HS-27A (cell line): Measurements from ENCODE around the gene RARB.
A peak's percentile ranks its signal among the peaks of the same experiment; 100 is the strongest.

Experiments used
- DNase-seq: peaks from one replicate; pipeline ENCODE4 v3.0.0-alpha.2; 2012; ENCODE audit warnings: low read depth, missing footprints

The RARB gene

DNA sequence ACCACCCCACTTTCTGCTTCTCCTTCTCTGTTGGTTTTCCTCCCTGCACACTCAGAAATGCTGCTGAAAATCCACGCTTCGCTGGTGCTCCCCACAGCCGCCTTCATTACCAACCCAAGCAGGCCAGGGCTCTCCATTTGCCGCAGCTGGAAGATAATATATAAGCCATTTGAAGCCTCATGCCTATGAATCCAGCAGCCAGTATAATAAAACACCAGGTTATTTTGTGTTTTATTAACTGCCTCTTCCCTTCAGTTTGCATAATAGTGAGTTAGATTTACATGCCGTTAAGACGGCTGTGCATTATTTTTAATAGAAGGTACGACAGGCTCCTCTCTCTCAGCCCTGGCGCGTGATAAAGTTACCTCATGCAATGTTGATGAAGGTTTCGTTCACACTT, 150.0 kb downstream of the RARB start:
- DNase-seq: no peak

DNA sequence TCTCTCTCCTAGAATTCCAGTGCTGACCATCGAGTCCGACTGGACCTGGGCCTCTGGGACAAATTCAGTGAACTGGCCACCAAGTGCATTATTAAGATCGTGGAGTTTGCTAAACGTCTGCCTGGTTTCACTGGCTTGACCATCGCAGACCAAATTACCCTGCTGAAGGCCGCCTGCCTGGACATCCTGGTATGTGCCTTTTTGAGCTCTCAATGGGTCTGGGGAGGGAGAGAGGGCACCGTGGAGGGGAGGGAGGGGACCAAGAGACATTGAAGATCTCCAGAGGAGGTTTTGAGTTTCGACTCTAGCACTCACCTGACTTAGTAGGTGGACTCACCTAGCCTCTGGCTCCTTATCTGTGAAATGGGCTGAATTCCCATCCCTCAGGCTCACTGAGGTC, 152.5 kb downstream of the RARB start:
- no peak for DNase-seq

DNA sequence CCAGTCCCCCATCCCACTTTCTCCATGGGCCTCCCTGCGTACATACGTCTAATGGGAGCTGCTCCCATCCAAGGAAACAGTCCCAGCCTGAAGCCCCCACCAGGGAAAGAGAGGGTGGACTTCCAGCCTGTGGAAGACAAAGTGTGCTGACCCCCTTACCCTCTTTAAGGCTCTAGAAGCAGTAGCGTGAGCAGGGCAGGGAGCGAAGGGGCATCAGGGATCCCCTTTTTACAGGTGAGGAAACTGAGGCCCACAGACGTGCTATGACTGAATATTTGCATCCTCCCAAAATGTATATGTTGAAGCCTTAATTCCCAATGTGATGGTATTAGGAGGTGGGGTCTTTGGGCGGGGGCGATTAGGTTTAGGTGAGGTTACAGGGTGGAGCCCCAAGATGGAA, 153.3 kb downstream of the RARB start:
- no peak for DNase-seq

DNA sequence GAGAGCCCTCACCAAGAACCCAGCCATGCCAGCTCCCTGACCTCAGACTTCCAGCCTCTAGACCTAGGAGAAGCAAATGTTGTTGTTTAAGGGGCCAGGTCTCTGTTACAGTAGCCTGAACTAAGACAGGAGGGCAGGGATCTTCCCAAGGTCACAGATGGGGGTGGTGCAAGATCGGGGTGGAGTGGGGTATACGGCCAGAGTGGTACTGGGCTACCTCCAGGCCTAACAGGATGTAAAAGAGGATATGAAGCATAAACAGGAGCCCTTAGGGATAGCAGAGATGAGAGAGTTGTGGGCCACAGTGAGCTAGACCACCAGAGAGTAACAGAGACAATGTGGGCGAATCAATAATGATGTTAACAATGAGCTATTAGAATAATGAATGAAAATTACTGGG, 153.8 kb downstream of the RARB start:
- no peak for DNase-seq

DNA sequence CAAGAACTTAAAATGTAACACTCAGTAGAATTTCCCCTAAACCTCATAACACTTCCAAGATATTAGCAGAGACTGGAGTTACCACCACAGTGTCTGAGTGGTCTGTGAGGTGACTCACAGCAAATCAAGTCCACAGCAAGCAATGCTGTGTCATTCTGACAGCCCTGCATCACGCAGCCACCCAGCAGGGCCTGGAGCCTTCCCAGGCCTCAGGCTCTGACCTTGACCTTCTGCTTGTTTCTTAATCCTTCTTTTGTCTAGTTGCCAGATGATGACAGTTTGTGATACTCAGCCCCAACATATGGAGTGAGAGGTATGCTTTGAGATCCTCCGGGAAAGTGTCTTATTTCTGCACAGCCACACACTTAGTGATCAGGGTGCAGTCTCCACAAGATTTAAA, 154.2 kb downstream of the RARB start:
- peak; percentile 94 for DNase-seq

DNA sequence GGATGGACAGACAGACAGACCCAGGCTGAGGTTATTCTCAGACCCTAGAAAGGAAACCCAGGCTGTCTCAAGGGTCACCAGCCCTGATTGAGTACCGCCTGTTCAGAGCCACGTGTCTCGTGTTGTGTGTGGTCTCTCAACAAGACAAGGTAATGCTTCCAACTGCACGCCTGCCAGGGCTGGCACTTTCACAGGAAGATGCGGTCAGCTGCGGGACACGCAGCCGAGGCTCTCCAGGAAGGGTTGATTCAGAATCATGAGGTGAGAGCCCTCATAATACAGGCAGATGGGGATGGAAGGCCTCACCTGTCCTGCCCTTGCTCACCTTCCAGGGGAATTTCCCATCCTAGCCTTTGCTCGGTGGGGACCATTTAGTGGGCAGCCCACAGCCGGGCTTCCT, 155.3 kb downstream of the RARB start:
- DNase-seq: no peak

DNA sequence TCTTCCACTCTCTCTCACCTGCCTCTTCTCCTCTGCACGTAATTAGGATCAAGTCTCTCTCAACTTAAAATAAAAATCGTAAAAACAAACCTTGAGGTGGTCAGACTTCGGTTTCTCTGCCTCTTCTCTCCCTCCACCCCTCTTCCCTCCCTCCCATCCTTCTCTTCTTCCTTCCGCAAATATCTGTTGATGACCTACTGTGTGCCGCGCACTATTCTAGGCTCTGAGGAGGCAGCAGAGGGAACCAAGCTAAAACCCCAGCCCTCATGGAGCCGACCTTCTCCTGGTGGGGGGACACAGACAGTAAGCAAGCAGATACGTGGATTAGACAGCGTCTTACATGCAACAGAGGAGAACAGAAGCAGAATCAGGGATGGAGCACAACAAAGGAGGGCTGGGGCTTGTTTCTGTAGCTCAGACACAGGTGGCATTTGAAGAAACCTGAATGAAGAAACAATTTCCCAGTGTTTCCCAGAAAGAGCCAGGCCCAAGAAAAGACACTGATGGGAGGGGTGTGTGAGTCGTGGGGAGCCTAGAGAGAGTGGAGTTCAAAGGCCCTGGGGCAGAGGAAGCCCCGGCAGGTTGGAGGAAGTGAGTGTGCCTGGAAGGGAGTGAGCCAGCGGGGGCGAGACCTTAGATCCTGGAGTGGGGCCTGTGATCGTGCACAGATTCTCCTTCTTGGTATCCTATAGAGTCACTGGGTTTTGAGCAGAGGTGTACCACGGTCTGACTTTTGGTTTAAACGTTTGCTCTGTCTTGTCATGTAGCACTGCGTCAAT, 156.1 kb downstream of the RARB start:
- no peak for DNase-seq

DNA sequence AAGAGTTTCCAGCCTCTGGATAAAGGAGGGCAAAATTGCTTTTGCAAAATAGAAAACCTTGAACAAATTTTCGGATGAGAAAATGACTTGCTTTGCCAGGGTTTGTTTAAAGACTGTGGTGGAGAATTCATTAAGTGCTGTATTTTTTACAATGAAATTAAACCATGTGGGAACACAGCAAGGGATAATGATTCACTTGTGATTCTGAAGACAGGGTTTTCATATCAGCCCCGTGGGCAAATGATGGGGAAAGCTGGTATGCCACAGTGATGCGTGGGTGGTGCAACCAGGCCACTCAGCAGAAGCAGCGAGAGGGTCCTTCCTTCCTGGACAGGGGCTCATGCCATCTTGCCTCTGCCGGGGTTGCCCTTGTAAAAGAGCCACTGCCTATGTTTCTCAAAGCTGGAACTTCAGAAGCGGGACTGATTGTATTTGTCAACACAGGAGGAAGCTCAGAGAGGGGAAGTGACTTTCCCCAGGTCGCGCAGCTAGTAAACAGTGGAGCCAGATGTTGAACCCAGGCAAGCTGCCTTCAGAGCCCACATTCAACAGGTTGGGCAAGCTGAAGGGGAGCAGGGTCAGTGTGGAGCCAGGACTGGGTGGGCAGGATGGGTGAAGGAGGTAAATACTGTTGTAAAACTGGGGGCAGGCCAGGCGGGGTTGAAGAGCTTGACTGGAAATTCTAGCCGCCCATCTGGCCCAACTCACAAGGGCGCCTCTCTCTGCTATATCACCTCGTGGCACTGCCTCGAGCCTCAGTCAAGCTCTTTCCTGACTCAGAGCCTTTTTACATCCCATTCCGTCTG, 157.5 kb downstream of the RARB start:
- DNase-seq: no peak

DNA sequence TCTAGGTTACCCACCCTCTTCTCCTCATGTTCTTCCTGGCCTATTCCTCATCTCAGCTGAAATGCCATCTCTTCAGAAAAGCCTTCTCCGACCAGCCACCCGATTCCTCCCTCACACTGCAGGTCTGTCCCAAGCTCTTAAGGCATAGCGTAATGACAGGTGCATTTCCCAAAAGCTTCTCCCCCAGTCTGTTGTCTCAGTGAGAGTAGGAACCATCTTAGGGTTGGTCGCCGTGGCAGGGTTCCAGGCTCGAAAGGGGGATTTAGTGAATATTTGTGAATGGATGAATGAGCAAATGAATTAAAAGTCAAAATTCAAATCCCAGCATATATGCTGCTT, 158.1 kb downstream of the RARB start:
- no peak for DNase-seq

DNA sequence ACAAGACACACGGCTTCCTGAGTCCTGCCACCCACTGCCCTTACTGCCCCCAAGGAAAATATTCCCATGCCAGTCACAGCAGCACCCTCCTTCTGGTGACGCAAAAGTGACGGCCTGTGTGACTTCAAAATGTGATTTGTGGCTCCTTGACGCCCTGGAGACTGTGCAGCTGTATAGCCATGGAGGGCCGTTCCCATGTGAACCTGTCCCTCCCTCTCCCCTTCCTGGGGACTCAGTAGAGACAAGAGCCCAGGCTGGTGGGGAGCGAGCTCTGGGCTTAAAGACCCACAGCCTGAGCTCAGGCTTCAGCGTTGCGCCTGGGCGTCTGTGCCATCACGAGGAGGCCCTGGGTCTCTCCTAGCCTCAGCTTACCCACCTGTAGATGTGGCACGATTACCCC, 158.5 kb downstream of the RARB start:
- no peak for DNase-seq

DNA sequence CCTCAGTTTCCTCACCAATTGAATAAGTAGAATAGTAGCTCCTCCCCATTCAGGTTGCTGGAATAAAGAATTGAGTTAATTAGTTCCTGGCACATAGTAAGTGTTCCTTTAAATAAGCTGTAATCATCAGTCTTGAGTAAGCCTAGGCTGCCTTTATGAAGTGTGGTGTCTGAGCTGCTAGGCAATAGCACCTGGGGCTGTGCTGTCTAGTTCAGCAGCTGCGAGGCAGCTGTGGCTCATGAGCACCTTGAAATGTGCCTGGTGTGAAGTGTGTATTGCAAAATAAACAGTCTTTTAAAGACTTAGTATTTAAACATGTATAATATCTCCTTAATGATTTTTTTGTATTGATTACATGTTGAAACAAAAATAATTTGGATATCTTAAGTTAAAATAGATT, 159.0 kb downstream of the RARB start:
- DNase-seq: no peak

DNA sequence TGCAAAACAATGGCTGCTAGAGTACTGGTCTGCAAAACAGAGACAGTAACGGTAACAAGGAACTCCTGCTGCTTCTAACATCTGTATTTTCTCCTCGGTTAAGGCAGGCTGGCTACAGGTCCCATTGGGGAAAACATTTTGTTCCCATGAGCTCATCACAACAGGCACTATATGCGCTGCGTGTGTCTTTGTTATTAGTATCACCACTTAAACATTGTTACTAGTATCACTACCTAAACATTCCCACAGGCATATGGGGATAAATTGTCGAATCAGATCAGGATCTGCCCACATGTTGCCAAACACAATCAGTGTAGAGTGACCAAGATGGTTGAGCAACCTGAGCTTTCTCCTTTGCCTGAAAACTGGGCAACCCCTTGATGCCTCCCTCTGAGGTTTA, 159.5 kb downstream of the RARB start:
- no peak for DNase-seq

DNA sequence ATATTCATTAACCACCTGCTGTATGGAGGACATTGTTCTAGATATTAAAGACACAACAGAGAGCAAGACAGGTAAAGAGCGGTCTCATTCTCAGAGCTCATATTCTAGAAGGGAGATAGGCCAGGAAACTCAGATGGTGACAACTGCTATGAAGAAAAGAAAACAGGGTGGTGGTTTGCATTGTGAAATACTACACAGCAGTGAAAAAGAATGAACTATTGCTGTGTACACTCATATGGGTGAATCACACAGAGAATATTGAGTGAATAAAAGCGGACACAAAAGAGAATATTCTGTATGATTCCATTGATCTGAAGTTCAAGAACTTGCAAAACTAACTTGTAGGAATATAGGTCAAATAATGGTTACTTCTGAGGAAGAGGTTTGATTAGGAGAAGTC, 159.9 kb downstream of the RARB start:
- no peak for DNase-seq

DNA sequence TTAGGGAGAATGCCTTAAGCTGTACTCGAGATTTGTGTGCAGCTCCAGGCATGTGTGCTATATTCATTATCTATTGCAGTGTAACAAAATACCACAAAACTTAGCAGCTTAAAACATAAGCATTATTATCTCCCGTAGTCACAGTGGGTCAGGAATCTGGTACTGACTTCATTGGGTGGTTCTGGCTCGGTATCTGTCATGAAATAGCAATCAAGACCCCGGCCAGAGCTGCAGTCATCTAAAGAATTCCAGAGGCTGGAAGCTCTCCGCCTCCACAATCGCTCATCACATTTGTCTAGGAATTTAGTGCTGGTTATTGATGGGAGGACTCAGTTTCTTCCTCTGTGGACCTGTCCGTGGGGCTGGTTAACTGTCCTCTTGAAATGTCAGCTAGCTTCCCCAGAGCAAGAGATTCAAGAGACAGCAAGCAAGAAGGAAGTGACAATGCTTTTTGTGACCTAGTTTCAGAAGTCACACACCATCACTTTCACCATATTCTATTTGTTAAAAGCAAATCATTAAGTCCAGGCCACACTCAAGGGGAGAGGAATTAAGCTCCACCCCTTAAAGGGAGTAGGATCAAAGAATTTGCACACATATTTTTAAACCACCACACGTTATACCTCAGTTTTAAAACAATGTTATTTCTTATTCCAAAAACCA, 160.5 kb downstream of the RARB start:
- no peak for DNase-seq

DNA sequence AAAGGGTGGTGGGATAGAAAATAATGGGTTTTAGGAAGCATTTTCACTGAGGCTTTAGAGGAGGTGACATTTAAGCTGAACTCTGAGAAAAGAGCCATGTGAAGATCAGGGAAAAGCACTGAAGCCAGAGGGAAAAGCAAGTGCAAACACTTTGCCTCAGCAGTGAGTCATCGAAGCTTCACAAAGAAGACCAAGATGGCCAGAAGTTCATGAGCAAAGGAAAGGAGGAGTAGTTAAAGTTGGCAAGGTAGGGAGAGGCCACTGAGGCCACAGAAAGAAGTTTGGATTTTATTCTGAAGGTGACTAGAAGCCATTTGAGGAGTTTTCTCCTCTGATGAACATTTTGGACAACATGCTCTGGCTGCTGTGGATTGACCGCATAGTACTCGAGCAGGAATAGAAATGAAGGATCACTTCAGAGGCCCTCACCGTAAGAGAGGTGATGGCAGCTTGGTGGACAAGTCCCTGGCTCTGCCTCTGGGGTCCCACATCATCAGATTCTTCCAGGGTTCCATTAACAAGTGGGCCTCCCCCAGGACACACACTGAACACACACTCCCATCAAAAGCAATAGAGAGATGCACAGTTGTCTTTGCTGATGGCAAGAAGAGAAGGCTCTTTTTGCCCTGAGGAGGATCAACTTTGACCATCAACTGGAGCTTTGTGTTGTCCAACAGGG, 161.2 kb downstream of the RARB start:
- no peak for DNase-seq

DNA sequence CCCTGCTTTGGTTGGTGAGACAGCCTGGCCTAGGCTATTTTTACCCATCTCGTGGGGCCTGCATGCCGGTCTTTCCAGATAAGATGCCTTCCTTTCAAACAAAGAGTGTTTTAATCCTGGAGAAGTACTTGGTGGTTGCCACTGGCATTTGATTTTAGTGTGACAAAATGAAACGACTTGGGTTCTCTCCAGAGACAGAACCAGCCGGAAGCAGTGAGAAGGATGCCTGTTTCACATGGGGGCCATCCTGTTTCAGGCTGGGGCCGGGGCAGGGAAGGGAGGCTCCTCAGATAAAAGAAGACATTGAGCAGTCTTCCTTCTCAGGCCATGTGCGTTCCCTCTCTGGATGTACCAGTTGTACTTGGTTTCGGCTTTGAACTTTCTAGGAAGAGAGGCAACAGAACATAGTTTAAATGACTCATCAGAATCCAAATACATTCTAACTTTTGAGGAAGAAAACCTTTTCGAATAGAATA, 161.8 kb downstream of the RARB start:
- DNase-seq: no peak

DNA sequence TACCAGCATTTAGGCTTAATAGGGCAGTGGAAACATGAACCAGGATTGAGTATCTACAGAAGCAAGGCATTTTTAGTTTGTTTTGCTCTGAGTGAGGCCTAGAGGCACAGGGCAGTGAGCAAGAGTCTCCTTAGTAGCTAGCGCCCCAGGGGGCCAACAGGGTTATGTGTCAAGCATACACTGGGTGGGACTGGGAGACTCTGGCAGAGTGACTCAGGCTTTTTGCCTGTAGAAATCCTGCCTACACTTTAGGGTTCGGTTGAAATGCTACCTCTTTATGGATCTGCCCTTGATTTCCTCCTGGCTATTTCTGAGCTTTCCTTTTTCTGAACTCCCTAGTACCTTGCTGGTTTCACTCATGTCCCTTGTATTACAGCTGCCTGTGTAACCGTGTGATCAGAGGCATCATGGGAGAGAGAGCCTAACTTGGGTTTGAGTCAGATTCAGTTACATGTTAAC, 164.5 kb downstream of the RARB start:
- DNase-seq: peak; percentile 40

DNA sequence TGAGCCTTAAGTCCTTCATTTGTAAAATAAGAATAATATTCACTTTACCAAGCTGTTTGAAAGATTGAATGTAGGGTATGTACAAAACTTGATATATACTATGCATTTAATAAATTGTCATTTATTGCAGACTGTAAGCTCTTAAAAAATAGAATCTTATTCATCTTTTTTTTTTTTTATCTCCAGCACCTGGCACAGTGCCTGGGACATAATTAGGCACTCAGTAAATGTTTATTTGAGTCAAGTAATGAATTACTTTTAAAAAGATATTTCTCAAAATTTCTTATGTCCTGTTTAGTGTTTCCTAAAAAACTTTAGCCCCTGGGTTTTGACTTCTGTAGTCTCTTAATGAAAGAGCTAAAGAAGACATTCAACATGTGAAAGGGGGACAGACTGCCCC, 164.9 kb downstream of the RARB start:
- DNase-seq: no peak

DNA sequence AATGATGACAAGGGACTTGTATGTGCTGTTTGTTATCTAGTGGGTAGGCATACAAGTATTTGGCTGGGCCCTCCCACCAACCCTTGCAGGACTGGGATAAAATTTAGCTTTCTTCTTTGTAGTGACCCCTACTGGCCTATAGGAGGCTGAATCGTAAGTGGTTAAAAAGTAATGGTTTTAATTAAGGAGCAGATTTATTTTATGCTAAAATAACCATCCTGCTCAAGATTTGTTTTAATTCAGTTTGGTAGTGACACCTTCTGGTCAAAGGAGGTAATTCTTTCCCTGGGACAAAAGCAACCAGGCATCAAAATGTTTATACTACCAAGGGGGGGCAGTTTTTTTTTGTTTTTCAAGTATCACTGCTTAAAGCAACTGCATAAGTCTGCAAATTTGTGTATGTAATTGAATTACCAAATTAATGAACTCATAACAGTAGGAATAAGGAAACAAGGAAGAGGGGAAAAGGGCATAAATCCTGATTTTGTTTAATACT, 166.0 kb downstream of the RARB start:
- no peak for DNase-seq

DNA sequence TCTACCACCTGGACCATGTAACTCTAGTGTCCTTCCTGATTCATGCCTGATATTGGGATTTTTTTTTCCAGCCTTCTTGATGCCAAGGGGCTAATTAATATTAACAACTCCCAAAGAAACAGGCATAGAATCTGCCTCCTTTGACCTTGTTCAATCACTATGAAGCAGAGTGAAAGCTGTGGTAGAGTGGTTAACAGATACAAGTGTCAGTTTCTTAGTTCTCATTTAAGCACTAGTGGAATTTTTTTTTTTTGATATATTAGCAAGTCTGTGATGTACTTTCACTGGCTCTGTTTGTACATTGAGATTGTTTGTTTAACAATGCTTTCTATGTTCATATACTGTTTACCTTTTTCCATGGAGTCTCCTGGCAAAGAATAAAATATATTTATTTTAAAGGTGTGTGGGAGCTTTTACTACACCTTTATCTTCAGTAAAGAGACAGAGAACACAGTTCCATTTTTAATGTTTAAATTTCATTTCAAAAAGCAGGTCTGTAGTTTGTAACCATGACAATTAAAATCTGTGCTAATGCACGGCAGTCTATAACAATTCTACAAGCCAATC, 169.6 kb downstream of the RARB start:
- DNase-seq: no peak

DNA sequence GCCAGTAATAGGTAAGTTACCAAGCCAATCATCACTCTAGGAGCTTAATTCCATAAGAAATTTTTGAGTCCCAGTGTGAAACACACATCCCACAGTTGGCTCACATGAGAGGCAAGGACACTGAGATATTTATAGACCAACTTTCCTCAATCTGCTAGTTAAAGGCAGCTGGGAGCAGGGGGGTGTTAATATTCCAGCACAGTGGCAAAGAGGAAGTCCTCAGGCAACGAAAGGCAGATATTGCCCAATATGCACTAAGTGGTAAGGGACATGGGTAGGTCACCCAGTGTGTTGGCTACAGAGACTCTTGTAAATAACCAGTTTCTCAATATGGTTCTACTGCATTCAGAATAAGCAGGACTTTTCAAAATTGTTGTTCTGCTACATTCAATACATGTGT, 175.6 kb downstream of the RARB start:
- no peak for DNase-seq
